Colonic mucosa (tissue), 4 donors: Measurements from ENCODE around the gene TMEM150B. TPM values are rescaled to one million over a fixed set of nuclear protein-coding genes. Genes with fewer than 3 reads are reported as not detected.

Experiments used
- DNase-seq: peaks from one replicate; pipeline ENCODE4 v3.0.0-alpha.2; 2020
- H3K27ac ChIP-seq: fragments of 200-600 bp; one replicate; pipeline ENCODE4 v1.8.0; 2021
- H3K27me3 ChIP-seq: fragments of 200-600 bp; one replicate; pipeline ENCODE4 v1.8.0; 2021
- H3K36me3 ChIP-seq: fragments of 200-600 bp; one replicate; pipeline ENCODE4 v1.8.0; 2021
- H3K4me1 ChIP-seq: fragments of 200-600 bp; one replicate; pipeline ENCODE4 v1.8.0; 2021; ENCODE audit warnings: mild to moderate bottlenecking
- H3K4me3 ChIP-seq: fragments of 200-600 bp; one replicate; pipeline ENCODE4 v1.8.0; 2021
- H3K9ac ChIP-seq, 2 donors: one replicate each; pipeline ENCODE4 v1.7.0; 2013; ENCODE audit warnings: control low read depth in 2 of 2, low read depth in 2 of 2, low read length in 2 of 2
- H3K9me3 ChIP-seq: fragments of 200-600 bp; one replicate; pipeline ENCODE4 v1.8.0; 2021
- CTCF ChIP-seq: fragments of 200-600 bp; IDR thresholded peaks from one replicate; pipeline ENCODE4 v1.8.0; 2022; ENCODE audit warnings: antibody characterized with exemption, mild to moderate bottlenecking
- intact Hi-C: fragments of 100-400 bp; cut with DNase I; formaldehyde crosslinking; loops from one replicate; pipeline ENCODE4 v1.14.1; 2022
- total RNA-seq, 2 donors: library from RNA; stranded (reverse); fragmentation: NEBNext Ultra II Directional in 1 of 2; extraction: Animal tissue kit (Norgen Biotek cat#: 25700) in 1 of 2; gene quantifications; one replicate each; pipeline ENCODE4 v1.2.1, GENCODE V29; 2021
- donor health status: healthy.
- donor health status: DM: no; HTN: no; CAD: no.
- donor health status: DM: no; HTN: no; CAD: no.

Gene TMEM150B
- total RNA-seq, 2 donors from 2014 or later, result 9.7 to 47.2 TPM

GRCh38 chr19:55370305-55370988 is 45.3 kb upstream of the TMEM150B start, which contains the start of gene IL11:
IL11 (minus strand) TSS chr19:55370463; CDS start chr19:55370310, 153 bp downstream.
- H3K36me3 ChIP-seq, result no peaks in the 10 kb centered on the region
- H3K9me3 ChIP-seq, result no peaks in the 10 kb centered on the region
- H3K27me3 ChIP-seq, result peaks cover 53% of the 10 kb centered on the region
- intact Hi-C loops, result no loop called here
- no peak for DNase-seq
- no peak within 1 kb of the TSS for H3K27ac ChIP-seq
- H3K4me1 ChIP-seq, result peaks cover 4% of the 10 kb centered on the region
- no peak for TF ChIP-seq CTCF
- H3K4me3 ChIP-seq, result peak within 1 kb of the TSS; percentile 17
- H3K9ac ChIP-seq, result no peak within 1 kb of the TSS

DNA sequence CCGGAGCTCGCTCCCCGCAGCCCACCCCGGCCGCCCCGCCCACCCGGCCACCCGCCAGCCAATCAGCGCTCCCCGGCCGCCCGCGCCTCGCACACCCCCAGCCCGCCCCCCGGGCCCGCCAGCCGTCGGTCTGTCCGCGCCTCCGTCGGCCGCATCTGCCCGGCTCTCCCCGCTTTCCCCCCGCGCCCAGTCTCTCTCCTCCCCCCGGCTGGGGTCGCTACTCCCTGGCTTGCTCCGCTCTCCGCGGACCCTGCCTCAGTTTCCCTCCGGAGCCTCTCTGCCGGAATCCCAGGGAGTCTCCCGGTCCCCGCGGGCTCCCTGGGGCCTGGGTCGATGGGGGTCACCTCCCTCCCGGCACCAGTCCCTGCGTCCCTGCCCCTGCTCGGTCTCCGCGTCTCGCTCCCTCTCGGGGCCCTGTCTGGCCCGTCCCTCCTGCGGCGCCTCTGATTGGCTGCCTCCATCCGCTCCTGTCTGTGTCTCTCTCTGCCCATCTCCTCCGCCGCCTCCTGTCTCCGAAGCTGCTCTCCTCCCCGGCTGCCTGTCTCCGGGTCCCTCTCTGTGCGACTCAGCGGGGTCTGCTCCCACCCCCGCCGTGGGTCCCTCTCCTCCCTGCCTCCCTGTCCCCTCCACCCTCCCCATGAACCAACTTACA is 44.6 kb upstream of the TMEM150B start:
- H3K27ac ChIP-seq, result no peak overlapping the region
- H3K4me1 ChIP-seq, result peaks cover 4% of the 10 kb centered on the region
- peaks cover 53% of the 10 kb centered on the region for H3K27me3 ChIP-seq
- intact Hi-C loops, result no loop called here
- DNase-seq, result no peak
- no peaks in the 10 kb centered on the region for H3K9me3 ChIP-seq
- no peak overlapping the region for H3K9ac ChIP-seq
- H3K36me3 ChIP-seq, result no peaks in the 10 kb centered on the region
- H3K4me3 ChIP-seq, result peak overlapping the region; percentile 17
- no peak for TF ChIP-seq CTCF

GRCh38 chr19:55368701-55369563 is 43.8 kb upstream of the TMEM150B start:
- H3K9ac ChIP-seq, result no peak overlapping the region
- DNase-seq, result no peak

GRCh38 chr19:55368106-55368505 is 43.0 kb upstream of the TMEM150B start:
- Histone ChIP-seq H3K27me3 (peaks cover 48% of the 10 kb centered on the region), H3K9ac (no peak overlapping the region), H3K4me1 (peaks cover 4% of the 10 kb centered on the region), H3K36me3 (no peaks in the 10 kb centered on the region), H3K9me3 (no peaks in the 10 kb centered on the region), H3K4me3 (no peak overlapping the region), H3K27ac (no peak overlapping the region)
- TF ChIP-seq CTCF, result no peak
- intact Hi-C loops, result no loop called here
- no peak for DNase-seq

More at GRCh38 chr19:55368701-55369563, 43.8 kb upstream of the TMEM150B start:
- Histone ChIP-seq H3K4me3 (no peak overlapping the region), H3K4me1 (peaks cover 4% of the 10 kb centered on the region), H3K27me3 (peaks cover 49% of the 10 kb centered on the region), H3K27ac (no peak overlapping the region), H3K36me3 (no peaks in the 10 kb centered on the region), H3K9me3 (no peaks in the 10 kb centered on the region)
- TF ChIP-seq CTCF, result no peak
- intact Hi-C loops, result no loop called here

DNA sequence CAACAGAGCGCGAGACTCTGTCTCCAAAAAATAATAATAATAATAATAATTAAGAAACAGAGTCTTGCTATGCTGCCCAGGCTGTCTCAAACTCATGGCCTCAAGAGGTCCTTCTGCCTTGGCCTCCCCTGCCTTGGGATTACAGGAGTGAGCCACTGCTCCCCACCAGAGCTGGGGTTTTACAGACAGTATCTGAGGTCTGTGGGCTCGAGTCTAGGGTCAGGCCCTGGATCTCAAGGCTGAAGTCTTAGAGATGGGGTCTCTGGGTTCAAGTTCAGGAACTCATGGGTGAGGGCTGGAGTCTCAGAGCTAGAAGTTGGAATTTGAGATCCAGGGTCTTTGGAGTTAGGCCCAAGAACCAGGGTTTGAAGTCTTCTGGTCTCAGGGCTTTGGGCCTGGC is 41.6 kb upstream of the TMEM150B start:
- peaks cover 36% of the 10 kb centered on the region for H3K27me3 ChIP-seq

More for the DNA sequence above, 41.6 kb upstream of the TMEM150B start:
- Histone ChIP-seq H3K36me3 (no peaks in the 10 kb centered on the region), H3K9ac (no peak overlapping the region), H3K4me1 (peaks cover 4% of the 10 kb centered on the region), H3K27ac (no peak overlapping the region), H3K4me3 (no peak overlapping the region), H3K9me3 (no peaks in the 10 kb centered on the region)
- intact Hi-C loops, result no loop called here
- TF ChIP-seq CTCF, result no peak
- DNase-seq, result no peak
